MM.1S (cell line): Measurements from ENCODE around the gene CXCR5.

ENCODE experiments used
- DNase-seq: peaks from one replicate; pipeline ENCODE4 v3.0.0-alpha.2; 2015
- H2AFZ ChIP-seq: fragments of 300-600 bp; sonication (generic); 2 replicates; pipeline ENCODE4 v1.6.0; 2016; ENCODE audit warnings: antibody characterized with exemption, low read length
- H3F3A ChIP-seq: fragments of 300-600 bp; sonication (generic); 2 replicates; pipeline ENCODE4 v1.6.1; 2016; ENCODE audit warnings: mild to moderate bottlenecking, antibody characterized with exemption, low read length, moderate library complexity, mixed read lengths; ENCODE audit not compliant: insufficient read depth
- H3K27ac ChIP-seq: fragments of 300-600 bp; sonication (generic); 2 replicates; pipeline ENCODE4 v1.5.1; 2016; ENCODE audit warnings: mild to moderate bottlenecking, low read length
- H3K27me3 ChIP-seq: fragments of 300-600 bp; sonication (generic); replicated peaks from 2 replicates; pipeline ENCODE4 v1.6.0; 2016; ENCODE audit warnings: low read length; ENCODE audit not compliant: insufficient read depth
- H3K36me3 ChIP-seq: fragments of 300-600 bp; sonication (generic); replicated peaks from 2 replicates; pipeline ENCODE4 v1.6.1; 2016; ENCODE audit warnings: mild to moderate bottlenecking, low read length, mixed read lengths; ENCODE audit not compliant: insufficient read depth
- H3K4me1 ChIP-seq: fragments of 300-600 bp; sonication (generic); 2 replicates; pipeline ENCODE4 v1.6.1; 2016; ENCODE audit warnings: low read length, mixed read lengths
- H3K4me2 ChIP-seq: fragments of 300-600 bp; sonication (generic); 2 replicates; pipeline ENCODE4 v1.6.0; 2016; ENCODE audit warnings: low read depth, low read length
- H3K4me3 ChIP-seq: fragments of 300-600 bp; sonication (generic); 2 replicates; pipeline ENCODE4 v1.5.1; 2016; ENCODE audit warnings: low read length, mixed read lengths
- H3K79me2 ChIP-seq: fragments of 300-600 bp; sonication (generic); 2 replicates; pipeline ENCODE4 v1.6.1; 2016; ENCODE audit warnings: mixed run types, low read length, mixed read lengths
- H3K9ac ChIP-seq: fragments of 300-600 bp; sonication (generic); 2 replicates; pipeline ENCODE4 v1.6.1; 2016; ENCODE audit warnings: low read length, mixed read lengths
- H3K9me2 ChIP-seq: fragments of 300-600 bp; sonication (generic); replicated peaks from 2 replicates; pipeline ENCODE4 v1.6.1; 2016; ENCODE audit warnings: mild to moderate bottlenecking, low read length, mixed read lengths; ENCODE audit not compliant: insufficient read depth
- H3K9me3 ChIP-seq: fragments of 300-600 bp; sonication (generic); replicated peaks from 2 replicates; pipeline ENCODE4 v1.6.1; 2016; ENCODE audit warnings: mild to moderate bottlenecking, low read length, mixed read lengths; ENCODE audit not compliant: insufficient read depth
- H4K20me1 ChIP-seq: fragments of 300-600 bp; sonication (generic); 2 replicates; pipeline ENCODE4 v1.6.1; 2016; ENCODE audit warnings: mild to moderate bottlenecking, low read length, moderate library complexity, mixed read lengths; ENCODE audit not compliant: insufficient read depth
- CTCF ChIP-seq: fragments of 300-600 bp; sonication (generic); IDR thresholded peaks from 2 replicates; pipeline ENCODE4 v1.5.1; 2016; ENCODE audit warnings: antibody characterized with exemption, low read length, mixed read lengths
- EZH2 ChIP-seq: fragments of 300-600 bp; sonication (generic); optimal IDR thresholded peaks from 2 replicates; pipeline ENCODE3; 2017; ENCODE audit warnings: low read depth, mild to moderate bottlenecking, antibody characterized with exemption, low read length, mixed read lengths
- EZH2phosphoT487 ChIP-seq: fragments of 300-600 bp; sonication (generic); IDR thresholded peaks from 2 replicates; pipeline ENCODE4 v1.6.1; 2018; ENCODE audit warnings: antibody characterized with exemption, low read length

Gene CXCR5

GRCh38 chr11:118899296-118899688 lies 15.6 kb downstream of the CXCR5 start:
- no peak overlapping the region for H3K4me3 ChIP-seq
- DNase-seq = no peak
- H3K36me3 ChIP-seq = no peaks in the 10 kb centered on the region
- no peaks in the 10 kb centered on the region for H3F3A ChIP-seq
- no peaks in the 10 kb centered on the region for H4K20me1 ChIP-seq
- no peak overlapping the region for H3K4me2 ChIP-seq
- no peak overlapping the region for H3K27ac ChIP-seq
- H3K9ac ChIP-seq = no peak overlapping the region
- no peaks in the 10 kb centered on the region for H3K9me2 ChIP-seq
- TF ChIP-seq EZH2phosphoT487 (no peak), EZH2 (no peak), CTCF (no peak)
- H3K27me3 ChIP-seq = no peaks in the 10 kb centered on the region
- H2AFZ ChIP-seq = no peak overlapping the region
- no peaks in the 10 kb centered on the region for H3K4me1 ChIP-seq
- no peaks in the 10 kb centered on the region for H3K79me2 ChIP-seq
- no peaks in the 10 kb centered on the region for H3K9me3 ChIP-seq

GRCh38 chr11:118899706-118900360 lies 16.1 kb downstream of the CXCR5 start:
- no peak for TF ChIP-seq CTCF
- Histone ChIP-seq H3K9me3 (no peaks in the 10 kb centered on the region), H4K20me1 (no peaks in the 10 kb centered on the region), H3K4me3 (no peak overlapping the region), H3K4me1 (no peaks in the 10 kb centered on the region), H2AFZ (no peak overlapping the region), H3K79me2 (no peaks in the 10 kb centered on the region), H3K27me3 (no peaks in the 10 kb centered on the region), H3F3A (no peaks in the 10 kb centered on the region), H3K9me2 (no peaks in the 10 kb centered on the region), H3K36me3 (no peaks in the 10 kb centered on the region), H3K9ac (no peak overlapping the region), H3K27ac (no peak overlapping the region), H3K4me2 (no peak overlapping the region)
- no peak for DNase-seq

DNA sequence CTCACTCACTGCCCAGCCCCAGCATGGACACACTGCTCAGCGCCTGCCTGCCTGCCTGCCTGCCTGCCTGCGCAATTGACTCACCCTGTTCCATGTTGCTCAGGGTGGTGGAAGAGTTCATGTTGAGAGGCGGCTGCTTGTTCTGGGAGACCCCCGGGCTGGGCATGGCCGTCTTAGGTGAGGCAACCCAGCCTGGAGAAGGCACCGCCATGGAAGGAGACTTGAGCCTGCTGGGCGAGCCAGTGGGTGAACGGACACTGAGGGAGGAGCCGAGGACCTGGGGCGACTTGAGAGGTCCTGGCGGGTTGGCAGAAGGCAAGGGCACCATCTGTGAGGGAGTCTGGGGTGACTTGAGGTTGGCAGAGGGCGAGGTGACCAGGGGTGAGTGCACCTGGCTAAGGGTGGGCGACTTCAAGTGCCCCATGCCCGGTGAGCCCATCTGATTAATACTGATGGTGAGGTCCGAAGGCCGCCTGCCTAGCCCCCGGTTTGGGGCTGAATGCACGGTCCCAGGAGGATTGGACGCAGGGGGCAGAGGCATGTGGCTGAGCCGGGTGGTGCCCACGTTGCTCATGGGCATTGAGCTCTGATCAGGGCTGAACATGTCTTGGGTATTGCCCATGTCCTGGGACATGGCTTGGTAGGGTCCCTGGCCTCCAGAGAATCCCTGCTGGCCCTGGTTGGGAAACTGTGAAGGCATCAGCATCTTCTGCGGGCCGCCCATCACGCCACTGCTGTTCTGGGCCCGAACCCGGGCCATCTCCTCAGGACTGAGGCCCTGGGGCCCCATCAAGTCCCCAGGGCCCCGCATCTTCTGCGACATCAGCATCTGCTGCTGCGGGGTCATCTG lies 17.1 kb downstream of the CXCR5 start:
- Histone ChIP-seq H3K36me3 (no peaks in the 10 kb centered on the region), H3F3A (no peaks in the 10 kb centered on the region), H3K9ac (no peak overlapping the region)

More for the DNA sequence above, 17.1 kb downstream of the CXCR5 start:
- no peak overlapping the region for H3K27ac ChIP-seq
- H3K4me3 ChIP-seq = no peak overlapping the region
- TF ChIP-seq CTCF (no peak), EZH2 (no peak), EZH2phosphoT487 (no peak)
- no peaks in the 10 kb centered on the region for H4K20me1 ChIP-seq
- H3K4me2 ChIP-seq = no peak overlapping the region
- no peaks in the 10 kb centered on the region for H3K27me3 ChIP-seq
- no peak for DNase-seq
- no peaks in the 10 kb centered on the region for H3K9me3 ChIP-seq
- no peak overlapping the region for H2AFZ ChIP-seq
- no peaks in the 10 kb centered on the region for H3K79me2 ChIP-seq
- H3K4me1 ChIP-seq = no peaks in the 10 kb centered on the region
- no peaks in the 10 kb centered on the region for H3K9me2 ChIP-seq
